Measurements from ENCODE around the gene NFE2L3. TPM values are rescaled to one million over a fixed set of nuclear protein-coding genes. Genes with fewer than 3 reads are reported as not detected.
"Not testable (repeated sequence)": the region's sequence is repeated elsewhere in the genome, so short reads cannot be mapped to it uniquely, and the experiment has no call there.

The NFE2L3 gene
- total RNA-seq, 4 donors from 2014 or later = 14.1 to 36.3 (median 19.7) TPM

- no peak for DNase-seq (ENCODE audit: low spot score in 2 of 2)
- no peaks in the 10 kb centered on the region for H3K9me3 ChIP-seq
- peaks cover 7% of the 10 kb centered on the region for H3K27me3 ChIP-seq
- TF ChIP-seq, protein P1, sequence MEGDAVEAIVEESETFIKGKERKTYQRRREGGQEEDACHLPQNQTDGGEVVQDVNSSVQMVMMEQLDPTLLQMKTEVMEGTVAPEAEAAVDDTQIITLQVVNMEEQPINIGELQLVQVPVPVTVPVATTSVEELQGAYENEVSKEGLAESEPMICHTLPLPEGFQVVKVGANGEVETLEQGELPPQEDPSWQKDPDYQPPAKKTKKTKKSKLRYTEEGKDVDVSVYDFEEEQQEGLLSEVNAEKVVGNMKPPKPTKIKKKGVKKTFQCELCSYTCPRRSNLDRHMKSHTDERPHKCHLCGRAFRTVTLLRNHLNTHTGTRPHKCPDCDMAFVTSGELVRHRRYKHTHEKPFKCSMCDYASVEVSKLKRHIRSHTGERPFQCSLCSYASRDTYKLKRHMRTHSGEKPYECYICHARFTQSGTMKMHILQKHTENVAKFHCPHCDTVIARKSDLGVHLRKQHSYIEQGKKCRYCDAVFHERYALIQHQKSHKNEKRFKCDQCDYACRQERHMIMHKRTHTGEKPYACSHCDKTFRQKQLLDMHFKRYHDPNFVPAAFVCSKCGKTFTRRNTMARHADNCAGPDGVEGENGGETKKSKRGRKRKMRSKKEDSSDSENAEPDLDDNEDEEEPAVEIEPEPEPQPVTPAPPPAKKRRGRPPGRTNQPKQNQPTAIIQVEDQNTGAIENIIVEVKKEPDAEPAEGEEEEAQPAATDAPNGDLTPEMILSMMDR (IDR thresholded peaks at IDR 0.05) = no peak
- no peak for TF ChIP-seq EP300 (IDR thresholded peaks at IDR 0.05)
- no peak for TF ChIP-seq POLR2A (IDR thresholded peaks at IDR 0.05)
- no peak for TF ChIP-seq POLR2AphosphoS5 (IDR thresholded peaks at IDR 0.05)
- 81% methylated on average over 4 of the region's 4 CpGs for WGBS
- H3K36me3 ChIP-seq = no peaks in the 10 kb centered on the region
- H3K27ac ChIP-seq = no peak overlapping the region
- H3K4me1 ChIP-seq = peaks cover 37% of the 10 kb centered on the region
- no peak overlapping the region for H3K4me3 ChIP-seq
Measured at GRCh38 chr7:26157520-26158105, 5.6 kb downstream of the NFE2L3 start.

GRCh38 chr7:26159243-26159642 is 7.2 kb downstream of the NFE2L3 start:
- Histone ChIP-seq H3K4me1 (peaks cover 21% of the 10 kb centered on the region), H3K27ac (no peak overlapping the region), H3K36me3 (no peaks in the 10 kb centered on the region), H3K9me3 (no peaks in the 10 kb centered on the region), H3K27me3 (no peaks in the 10 kb centered on the region), H3K4me3 (no peak overlapping the region)
- TF ChIP-seq EP300 (IDR thresholded peaks at IDR 0.05) = no peak
- TF ChIP-seq POLR2AphosphoS5 (IDR thresholded peaks at IDR 0.05) = no peak
- no peak for TF ChIP-seq POLR2A (IDR thresholded peaks at IDR 0.05)
- TF ChIP-seq, protein P1 (IDR thresholded peaks at IDR 0.05) = no peak
- 75% methylated on average over 2 of the region's 2 CpGs for WGBS
- DNase-seq (ENCODE audit: low spot score in 2 of 2) = peak in 1 of 2 donors; percentile 11

GRCh38 chr7:26160896-26161295 is 8.9 kb downstream of the NFE2L3 start:
- no peaks in the 10 kb centered on the region for H3K27me3 ChIP-seq
- TF ChIP-seq EP300 (IDR thresholded peaks at IDR 0.05) = no peak
- TF ChIP-seq, protein P1 (IDR thresholded peaks at IDR 0.05) = no peak
- no peak overlapping the region for H3K27ac ChIP-seq
- DNase-seq (ENCODE audit: low spot score in 2 of 2) = no peak
- no peaks in the 10 kb centered on the region for H3K36me3 ChIP-seq
- WGBS = 90% methylated on average over 2 of the region's 2 CpGs
- H3K4me3 ChIP-seq = no peak overlapping the region
- no peaks in the 10 kb centered on the region for H3K9me3 ChIP-seq
- peaks cover 7% of the 10 kb centered on the region for H3K4me1 ChIP-seq

- no peak overlapping the region for H3K4me3 ChIP-seq
- no peak overlapping the region for H3K27ac ChIP-seq
- no peaks in the 10 kb centered on the region for H3K27me3 ChIP-seq
- WGBS = 88% methylated on average over 2 of the region's 2 CpGs
- H3K4me1 ChIP-seq = peaks cover 5% of the 10 kb centered on the region
- DNase-seq (ENCODE audit: low spot score in 2 of 2) = no peak
- H3K9me3 ChIP-seq = no peaks in the 10 kb centered on the region
- TF ChIP-seq POLR2AphosphoS5 (IDR thresholded peaks at IDR 0.05) (no peak), POLR2A (IDR thresholded peaks at IDR 0.05) (no peak), EP300 (IDR thresholded peaks at IDR 0.05) (no peak)
- TF ChIP-seq, protein P1 (IDR thresholded peaks at IDR 0.05) = no peak
- H3K36me3 ChIP-seq = no peaks in the 10 kb centered on the region
Measured at GRCh38 chr7:26162431-26162830, 10.4 kb downstream of the NFE2L3 start.

GRCh38 chr7:26163804-26164203 is 11.8 kb downstream of the NFE2L3 start:
- not testable (repeated sequence) for H3K36me3 ChIP-seq; H3K27me3 ChIP-seq; H3K9me3 ChIP-seq; H3K4me1 ChIP-seq; DNase-seq (ENCODE audit: low spot score in 2 of 2); H3K27ac ChIP-seq; H3K4me3 ChIP-seq
- 100% methylated on average over 1 of the region's 1 CpG for WGBS

All from suprapubic skin (tissue), 4 donors.